ENCODE data around the gene ODAPH. TPM values are rescaled to one million over a fixed set of nuclear protein-coding genes. Genes with fewer than 3 reads are reported as not detected.

Gene ODAPH
- total RNA-seq, 2 experiments from 2014 or later: not detected

Other genes with a start within 250 kb of the ODAPH start
- gene RCHY1, start 41.7 kb upstream of the ODAPH start, total RNA-seq: 10 to 100 TPM; 24.9 to 28.4 TPM
- 10 to 100 TPM; 20.1 to 20.8 TPM for gene THAP6, start 41.6 kb upstream of the ODAPH start, total RNA-seq
- under 1 TPM; 0.25 to 0.53 TPM for gene CDKL2, start 74.5 kb downstream of the ODAPH start, total RNA-seq
- gene G3BP2, start 117.3 kb downstream of the ODAPH start, total RNA-seq: 100 to 1,000 TPM; 195 to 201 TPM
- gene USO1, start 168.5 kb downstream of the ODAPH start, total RNA-seq: 10 to 100 TPM; 40.8 to 43.8 TPM

All from activated CD8-positive, alpha-beta memory T cell treated with anti-CD3 and anti-CD28 coated beads for 36 hours (primary cell).